HG03439 (cell line): Measurements from ENCODE around the gene TENM3.
"Not testable (repeated sequence)": the region's sequence is repeated elsewhere in the genome, so short reads cannot be mapped to it uniquely, and the experiment has no call there.

Experiments
- ATAC-seq: cut with Tn5 transposase; IDR thresholded peaks from one replicate; pipeline ENCODE4 v1.9.1; 2021; ENCODE audit warnings: mild to moderate bottlenecking, moderate library complexity; ENCODE audit not compliant: unreplicated experiment

TENM3 gene

GRCh38 chr4:182227611-182228010, 15.6 kb upstream of the TENM3 start:
- ATAC-seq: no peak

DNA sequence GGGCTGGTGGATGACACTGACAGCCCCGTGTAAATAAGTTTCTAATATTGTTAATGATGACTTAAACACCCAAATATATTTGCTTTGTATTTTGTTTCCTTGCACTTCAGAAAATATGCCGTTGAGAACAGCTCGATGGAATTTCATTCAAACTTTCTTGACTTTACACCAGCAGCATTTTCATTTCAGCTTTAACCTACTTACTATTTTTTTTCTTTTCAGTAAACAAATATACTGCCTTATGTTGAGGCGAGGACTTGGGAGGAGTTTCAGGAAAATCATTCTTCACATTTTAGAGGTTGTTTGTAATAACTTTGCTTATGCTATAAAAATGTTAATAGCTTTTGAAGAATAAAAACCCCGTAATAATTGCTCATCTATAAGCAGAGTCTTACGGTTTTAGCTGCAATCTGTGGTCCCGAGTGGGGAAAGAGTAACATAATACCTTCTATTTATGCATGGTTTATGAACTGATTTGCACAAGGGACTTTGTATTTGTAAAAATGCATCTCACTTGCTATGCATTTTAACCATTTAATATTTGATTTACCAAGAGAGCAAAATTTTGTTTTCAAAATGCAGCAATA, 14.1 kb upstream of the TENM3 start:
- no peak for ATAC-seq

- ATAC-seq: no peak
Measured at GRCh38 chr4:182230256-182230655, 12.9 kb upstream of the TENM3 start.

GRCh38 chr4:182231080-182231479, 12.1 kb upstream of the TENM3 start:
- no peak for ATAC-seq

GRCh38 chr4:182231496-182231895, 11.7 kb upstream of the TENM3 start:
- no peak for ATAC-seq

DNA sequence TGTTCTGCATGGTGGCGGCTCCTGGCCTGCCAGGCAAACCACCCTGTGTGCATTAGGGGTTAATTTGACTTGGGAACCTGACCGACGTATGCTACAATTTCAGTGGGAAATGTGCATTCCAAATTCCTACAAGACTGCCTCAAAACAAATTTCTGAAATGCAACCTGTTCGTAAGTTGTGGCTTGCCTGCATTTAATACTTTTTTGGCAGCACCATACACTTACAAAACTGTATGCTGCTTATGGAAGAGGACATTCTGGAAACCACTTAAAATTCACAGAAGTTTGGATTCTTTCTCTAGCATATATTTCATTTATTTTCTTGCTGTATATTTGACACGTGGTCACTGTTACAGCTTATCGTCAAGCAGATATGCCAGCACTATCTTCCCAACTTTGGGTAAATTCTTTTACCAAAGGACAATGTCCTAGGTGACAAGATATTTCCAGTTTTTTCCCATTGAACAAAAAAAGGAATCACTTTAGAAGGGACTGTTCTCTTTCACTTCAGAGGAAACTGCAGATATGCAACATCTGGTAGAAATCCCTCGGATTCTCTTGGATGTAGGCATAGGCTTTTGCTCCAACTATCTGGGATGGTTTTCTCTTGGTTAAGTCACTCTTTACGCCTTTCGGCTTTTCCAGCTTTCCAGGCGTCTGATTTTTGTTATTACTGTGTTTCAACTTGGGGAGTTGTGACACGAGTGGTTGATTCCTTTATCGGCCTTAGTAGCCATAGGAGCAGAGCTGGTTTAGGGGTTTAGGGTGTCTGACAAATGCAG, 9.7 kb upstream of the TENM3 start:
- no peak for ATAC-seq

- no peak for ATAC-seq
Measured at GRCh38 chr4:182235021-182235795, 8.0 kb upstream of the TENM3 start.

DNA sequence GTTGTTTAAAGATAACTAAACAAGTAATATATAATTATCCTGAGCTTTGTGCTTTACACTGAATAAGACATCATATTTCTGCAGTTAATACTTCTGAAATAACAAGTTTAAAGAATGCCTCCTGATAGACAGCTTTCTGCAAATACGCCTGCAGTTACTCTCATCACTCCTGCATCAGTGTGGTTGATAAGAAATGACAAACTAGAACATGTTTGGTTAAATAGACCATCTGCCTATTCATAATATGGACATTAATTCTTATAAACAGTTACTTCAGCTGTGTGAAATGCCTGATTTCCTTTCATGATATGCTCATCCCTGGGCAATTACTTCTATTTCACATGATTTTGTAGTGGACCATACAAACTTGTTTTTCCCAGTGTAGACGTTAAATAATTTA, 7.0 kb upstream of the TENM3 start:
- no peak for ATAC-seq

DNA sequence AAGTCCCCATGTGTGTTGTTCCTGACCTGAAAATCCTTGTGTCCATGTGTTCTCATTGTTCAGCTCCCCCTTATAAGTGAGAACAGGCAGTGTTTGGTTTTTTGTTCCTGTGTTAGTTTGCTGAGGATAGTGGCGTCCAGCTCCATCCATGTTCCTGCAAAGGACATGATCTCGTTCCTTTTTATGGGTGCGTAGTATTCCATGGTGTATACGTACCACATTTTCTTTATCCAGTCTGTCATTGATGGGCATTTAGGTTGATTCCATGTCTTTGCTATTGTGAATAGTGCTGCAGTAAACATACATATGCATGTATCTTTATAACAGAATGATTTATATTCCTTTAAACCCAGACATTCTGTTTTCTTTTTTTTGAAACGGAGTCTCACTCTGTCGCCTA, 6.2 kb upstream of the TENM3 start:
- ATAC-seq: not testable (repeated sequence)

GRCh38 chr4:182238355-182238931, 4.8 kb upstream of the TENM3 start:
- ATAC-seq: no peak

DNA sequence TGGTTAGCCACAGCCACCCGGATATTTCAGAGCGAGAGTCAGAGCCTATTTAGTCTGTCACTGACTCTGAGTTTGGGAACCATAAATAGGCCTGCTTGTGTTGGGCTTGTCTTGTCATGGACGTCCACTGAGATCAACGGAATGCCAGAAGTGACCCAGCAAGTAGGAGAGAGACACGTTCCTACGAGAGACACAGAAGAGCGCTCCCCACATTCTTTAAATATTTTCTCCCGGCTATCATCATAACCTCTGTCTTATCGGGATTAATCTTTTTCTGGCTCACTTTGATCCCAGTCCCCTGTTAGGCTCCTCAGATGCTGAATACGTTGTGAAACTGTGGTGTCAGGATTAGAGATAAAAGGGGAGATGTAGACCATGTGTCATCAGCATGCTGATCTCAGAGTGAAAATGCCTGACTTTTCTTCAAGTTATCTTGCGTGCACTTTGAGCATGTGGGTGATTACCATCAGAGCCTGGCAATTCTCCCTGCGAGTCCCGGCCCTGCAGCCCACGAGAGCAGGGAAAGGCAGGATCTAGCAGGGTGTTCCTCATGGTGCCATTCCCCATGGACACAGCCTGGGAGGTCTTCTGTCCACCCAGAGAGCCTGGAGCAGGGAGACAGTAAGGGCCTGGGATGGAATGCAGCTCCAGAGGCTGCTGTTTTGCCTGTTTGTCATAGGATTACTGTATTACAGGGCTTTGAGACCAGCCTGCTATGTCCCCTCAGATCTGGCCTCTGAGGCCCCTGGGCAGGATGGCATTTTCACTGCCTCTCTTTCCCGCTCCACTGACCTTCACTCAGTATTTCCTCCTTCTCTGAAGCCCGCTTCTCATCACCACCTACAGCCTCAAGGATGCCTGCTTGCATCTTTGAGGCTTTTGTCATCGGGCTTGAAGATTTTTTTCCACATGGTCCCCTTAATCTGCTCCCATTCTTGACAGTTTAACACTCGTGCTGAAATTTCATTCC, 2.8 kb upstream of the TENM3 start:
- ATAC-seq: no peak

DNA sequence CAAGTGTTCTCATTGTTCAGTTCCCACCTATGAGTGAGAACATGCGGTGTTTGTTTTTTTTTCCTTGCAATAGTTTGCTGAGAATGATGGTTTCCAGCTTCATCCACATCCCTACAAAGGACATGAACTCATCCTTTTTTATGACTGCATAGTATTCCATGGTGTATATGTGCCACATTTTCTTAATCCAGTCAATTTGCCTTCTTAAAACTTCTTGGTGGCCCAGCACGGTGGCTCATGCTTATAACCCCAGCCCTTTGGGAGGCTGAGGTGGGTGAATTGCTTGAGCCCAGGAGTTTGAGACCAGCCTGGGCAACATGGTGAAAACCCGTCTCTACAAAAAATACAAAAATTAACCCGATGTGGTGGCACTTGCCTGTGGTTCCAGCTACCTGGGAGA, 942 bp upstream of the TENM3 start:
- not testable (repeated sequence) for ATAC-seq

DNA sequence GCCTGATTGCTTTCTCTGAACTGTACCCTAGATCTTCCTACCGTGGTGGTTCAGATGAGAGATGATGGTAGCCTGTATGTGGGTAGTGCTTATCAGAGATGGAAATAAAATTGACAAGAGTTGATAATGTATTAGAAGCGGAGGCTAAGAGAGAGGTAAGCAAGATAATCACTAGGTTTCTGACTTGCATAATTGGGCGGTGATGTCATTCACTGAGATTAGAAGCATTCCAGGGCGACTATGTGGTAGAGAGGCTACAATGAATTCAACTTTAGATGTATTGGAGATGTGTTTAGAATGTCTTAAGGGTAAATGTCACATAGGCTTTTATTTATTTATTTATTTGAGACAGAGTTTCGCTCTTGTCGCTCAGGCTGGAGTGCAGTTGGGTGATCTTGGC, 415 bp upstream of the TENM3 start:
- ATAC-seq: no peak

DNA sequence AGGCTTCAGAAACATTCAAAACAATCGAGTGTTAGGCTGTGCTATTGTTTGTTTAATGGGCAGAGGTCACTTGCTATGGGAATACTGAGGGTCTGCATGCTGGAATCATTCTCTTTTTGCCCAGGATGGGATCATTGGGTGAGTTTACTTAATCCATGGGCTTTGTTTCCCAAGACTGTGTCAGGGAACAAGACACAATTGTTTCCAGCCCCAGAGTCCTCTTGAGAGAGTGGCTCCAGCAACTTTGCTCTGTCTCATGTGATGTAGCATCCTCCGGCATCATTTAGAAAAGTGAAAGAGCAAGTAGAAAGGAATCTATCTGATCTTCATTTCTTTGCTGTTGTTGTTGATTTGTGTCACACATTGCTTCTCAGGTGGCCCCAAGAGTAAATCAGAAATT, 1.8 kb downstream of the TENM3 start:
- ATAC-seq: no peak

DNA sequence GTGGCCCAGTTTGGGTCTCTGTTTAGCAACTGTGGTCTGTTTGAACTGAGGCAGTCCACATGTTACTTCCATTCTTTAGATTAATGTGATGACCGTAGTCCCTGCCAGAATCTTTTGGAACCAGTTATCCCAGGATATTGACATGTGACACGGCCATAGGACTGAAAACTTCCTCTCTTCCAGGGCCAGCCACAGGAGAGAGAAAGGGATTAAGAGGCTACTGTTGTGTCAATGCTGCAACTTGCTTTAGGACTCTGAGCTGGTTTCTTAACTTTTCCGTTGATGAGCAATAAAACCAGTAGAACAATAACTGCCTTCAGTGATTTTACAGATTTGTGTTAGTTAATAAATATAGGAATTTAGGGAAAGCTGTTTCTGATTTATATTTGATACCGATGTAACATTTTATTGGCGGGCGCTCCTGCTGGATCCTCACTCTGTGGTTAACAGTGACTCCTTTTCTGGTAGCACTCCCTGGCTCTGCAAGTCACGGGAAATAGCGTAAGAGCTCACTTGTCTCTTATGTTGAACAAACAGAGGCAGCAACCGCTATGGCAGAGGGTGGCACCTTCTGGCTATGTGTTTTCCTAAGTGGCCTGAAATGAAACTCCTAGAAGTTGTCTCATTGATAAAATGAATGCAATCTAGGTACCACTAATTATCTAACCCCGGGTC, 2.5 kb downstream of the TENM3 start:
- no peak for ATAC-seq

DNA sequence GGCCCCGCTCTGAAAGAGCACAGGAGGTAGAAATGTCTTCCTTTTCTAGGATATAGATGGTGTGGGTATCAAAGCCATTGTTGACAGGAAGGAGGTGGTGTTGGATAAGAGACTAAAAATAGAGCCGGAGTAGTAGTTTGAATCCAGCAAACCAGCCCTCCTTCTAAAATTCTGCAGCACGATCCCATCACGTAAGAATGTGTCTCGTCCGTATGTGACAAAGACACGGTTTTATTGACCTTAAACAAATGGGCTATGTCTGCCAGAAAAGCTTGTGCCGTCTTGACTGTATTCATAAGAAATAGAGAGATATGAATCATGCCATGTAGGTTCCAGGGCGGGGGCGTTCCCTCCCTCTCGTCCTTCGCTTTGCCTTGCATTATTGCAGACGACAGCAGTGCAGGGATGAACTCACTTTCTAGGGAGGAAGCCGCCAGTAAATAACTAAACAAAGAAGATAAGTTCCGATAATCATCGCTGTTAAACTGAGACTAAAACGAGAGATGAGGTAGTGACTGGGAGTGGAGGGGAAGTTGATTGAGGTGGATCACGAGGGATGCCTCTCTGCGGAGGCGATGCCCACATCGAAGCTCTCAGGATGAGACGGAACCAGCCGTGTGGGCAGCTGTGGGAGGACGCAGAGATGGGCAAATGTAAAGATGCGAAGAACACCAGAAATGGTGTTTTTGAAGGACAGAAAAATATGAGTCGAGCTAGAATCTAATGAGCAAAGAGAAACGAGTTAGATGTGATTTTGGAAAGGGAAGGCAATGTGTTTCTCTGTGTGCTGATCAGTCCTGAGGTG, 3.4 kb downstream of the TENM3 start:
- ATAC-seq: no peak

- ATAC-seq: no peak
Measured at GRCh38 chr4:182248295-182248694, 5.1 kb downstream of the TENM3 start.

DNA sequence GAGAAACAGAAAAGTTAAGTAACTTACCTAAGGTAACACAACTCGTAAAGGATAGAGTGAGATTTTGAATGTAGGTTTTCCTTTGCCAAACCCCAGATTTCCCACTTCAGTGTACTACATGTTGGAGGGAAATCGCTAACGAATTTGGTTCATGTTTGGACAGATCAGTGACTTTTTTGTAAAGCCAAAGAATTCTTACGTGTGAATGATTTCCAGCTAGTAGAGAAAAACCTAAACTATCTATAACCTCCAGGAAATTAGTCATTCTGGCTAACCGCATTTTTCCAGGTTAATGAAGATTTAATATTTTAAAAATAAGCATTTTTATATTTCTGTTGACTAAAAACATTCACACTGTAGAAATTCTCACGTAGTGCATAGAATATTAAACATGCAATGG, 7.2 kb downstream of the TENM3 start:
- no peak for ATAC-seq

GRCh38 chr4:182251116-182251515, 7.9 kb downstream of the TENM3 start:
- ATAC-seq: no peak
